NCI-H1436 (cell line): Measurements from ENCODE around the gene MCTP2.

Experiments used
- DNase-seq: peaks from one replicate; lab custom pipeline; 2025; lab: John Stamatoyannopoulos, UW

Gene MCTP2

GRCh38 chr15:94230883-94231722 is at the start of gene MCTP2:
Gene MCTP2 (plus strand): TSS chr15:94231561. CDS start chr15:94298266, 66,705 bp downstream.
- peak; percentile 48 for DNase-seq

- DNase-seq = no peak
Measured at GRCh38 chr15:94182883-94183282, 48.5 kb upstream of the MCTP2 start.

GRCh38 chr15:94185547-94186236 is 45.7 kb upstream of the MCTP2 start:
- DNase-seq = no peak

GRCh38 chr15:94186770-94187331 is 44.5 kb upstream of the MCTP2 start:
- no peak for DNase-seq

GRCh38 chr15:94193906-94194305 is 37.5 kb upstream of the MCTP2 start:
- DNase-seq = no peak

GRCh38 chr15:94196531-94196930 is 34.8 kb upstream of the MCTP2 start:
- no peak for DNase-seq

- no peak for DNase-seq
Measured at GRCh38 chr15:94198633-94199032, 32.7 kb upstream of the MCTP2 start.

- no peak for DNase-seq
Measured at GRCh38 chr15:94199725-94200124, 31.6 kb upstream of the MCTP2 start.

- no peak for DNase-seq
Measured at GRCh38 chr15:94203306-94203705, 28.1 kb upstream of the MCTP2 start.

- DNase-seq = no peak
Measured at GRCh38 chr15:94205366-94205765, 26.0 kb upstream of the MCTP2 start.

- DNase-seq = no peak
Measured at GRCh38 chr15:94206463-94207167, 24.7 kb upstream of the MCTP2 start.

GRCh38 chr15:94212291-94212690 is 19.1 kb upstream of the MCTP2 start:
- DNase-seq = no peak

GRCh38 chr15:94225616-94226015 is 5.7 kb upstream of the MCTP2 start:
- DNase-seq = no peak

GRCh38 chr15:94228611-94229010 is 2.8 kb upstream of the MCTP2 start:
- DNase-seq = no peak

- DNase-seq = no peak
Measured at GRCh38 chr15:94229591-94230369, 1.6 kb upstream of the MCTP2 start.

- no peak for DNase-seq
Measured at GRCh38 chr15:94230431-94230882, 904 bp upstream of the MCTP2 start.

- DNase-seq = no peak
Measured at GRCh38 chr15:94231723-94232468, 535 bp downstream of the MCTP2 start.

- DNase-seq = no peak
Measured at GRCh38 chr15:94233441-94233840, 2.1 kb downstream of the MCTP2 start.

- no peak for DNase-seq
Measured at GRCh38 chr15:94234300-94234699, 2.9 kb downstream of the MCTP2 start.

GRCh38 chr15:94235041-94235440 is 3.7 kb downstream of the MCTP2 start:
- no peak for DNase-seq

- no peak for DNase-seq
Measured at GRCh38 chr15:94235646-94236045, 4.3 kb downstream of the MCTP2 start.
